Anterior cingulate cortex (tissue), 58 donors: ENCODE results near the gene PPP6R2.
"Not testable (repeated sequence)": the region's sequence is repeated elsewhere in the genome, so short reads cannot be mapped to it uniquely, and the experiment has no call there.

Experiments used
- DNase-seq, 58 donors: peaks; one replicate each; lab custom pipeline; 2025; lab: John Stamatoyannopoulos, UW

Gene PPP6R2

GRCh38 chr22:50420015-50420414 lies 76.9 kb downstream of the PPP6R2 start:
- no peak for DNase-seq

DNA sequence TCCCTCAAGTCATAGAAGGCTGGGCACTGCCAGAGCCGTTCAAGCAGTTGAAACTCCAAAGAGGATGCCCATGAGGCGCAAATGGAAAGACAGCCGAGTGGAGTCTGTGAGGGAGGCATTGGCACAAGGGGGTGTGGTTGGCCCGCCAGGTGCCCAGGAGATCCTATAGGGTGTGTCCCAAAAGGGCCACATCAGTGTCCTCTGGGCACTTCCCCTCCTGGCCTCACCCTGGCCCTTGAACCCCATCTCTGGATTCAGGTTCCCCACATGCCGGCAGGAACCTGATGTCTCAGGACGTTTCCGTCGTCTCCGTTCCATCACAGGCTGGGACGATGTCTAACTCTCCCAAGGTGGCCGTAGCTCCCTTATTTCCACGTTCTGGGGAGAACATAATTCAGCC lies 77.5 kb downstream of the PPP6R2 start:
- no peak for DNase-seq

- DNase-seq = peak in 1 of 58 donors; percentile 35
These were observed 78.9 kb downstream of the PPP6R2 start for GRCh38 chr22:50422046-50422445.

DNA sequence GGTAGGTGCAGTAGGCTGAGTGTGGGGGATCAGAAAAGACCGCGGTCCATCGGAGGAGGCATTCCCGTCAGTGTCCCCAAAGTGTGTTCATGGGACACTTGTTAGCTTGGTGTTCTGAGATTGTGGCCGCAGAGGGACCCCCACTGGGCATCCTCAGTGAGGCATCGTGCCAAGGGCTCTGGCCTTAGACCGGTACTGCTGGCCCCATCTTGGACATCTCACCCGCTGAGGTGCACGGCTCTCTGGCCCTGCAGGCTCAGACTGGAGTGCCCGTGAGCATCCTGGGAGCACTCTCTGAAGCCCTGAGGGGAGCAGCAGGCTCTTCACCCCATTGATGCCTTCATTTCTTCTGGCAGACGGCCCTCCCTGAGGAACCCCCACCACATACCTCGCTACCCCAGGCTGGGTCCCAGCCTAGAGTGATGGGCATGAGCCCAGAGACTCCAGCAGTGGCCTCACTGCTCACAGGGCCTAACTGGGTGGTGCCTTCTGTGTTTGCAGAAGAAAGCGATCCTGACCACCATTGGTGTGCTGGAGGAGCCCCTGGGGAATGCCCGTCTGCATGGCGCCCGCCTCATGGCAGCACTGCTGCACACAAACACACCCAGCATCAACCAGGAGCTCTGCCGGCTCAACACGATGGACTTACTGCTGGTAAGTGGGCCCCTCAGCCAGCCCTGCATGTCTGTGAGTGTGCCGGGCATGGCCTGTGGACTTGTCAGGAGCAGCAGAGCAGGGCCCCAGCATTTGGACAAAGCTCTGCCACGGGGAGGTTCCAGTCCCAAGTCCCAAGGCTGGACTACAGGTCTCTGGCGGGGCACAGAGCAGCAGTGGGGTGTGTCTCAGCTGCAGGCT lies 80.1 kb downstream of the PPP6R2 start:
- DNase-seq = no peak

- DNase-seq = no peak
These were observed 80.8 kb downstream of the PPP6R2 start for GRCh38 chr22:50423956-50424355.

DNA sequence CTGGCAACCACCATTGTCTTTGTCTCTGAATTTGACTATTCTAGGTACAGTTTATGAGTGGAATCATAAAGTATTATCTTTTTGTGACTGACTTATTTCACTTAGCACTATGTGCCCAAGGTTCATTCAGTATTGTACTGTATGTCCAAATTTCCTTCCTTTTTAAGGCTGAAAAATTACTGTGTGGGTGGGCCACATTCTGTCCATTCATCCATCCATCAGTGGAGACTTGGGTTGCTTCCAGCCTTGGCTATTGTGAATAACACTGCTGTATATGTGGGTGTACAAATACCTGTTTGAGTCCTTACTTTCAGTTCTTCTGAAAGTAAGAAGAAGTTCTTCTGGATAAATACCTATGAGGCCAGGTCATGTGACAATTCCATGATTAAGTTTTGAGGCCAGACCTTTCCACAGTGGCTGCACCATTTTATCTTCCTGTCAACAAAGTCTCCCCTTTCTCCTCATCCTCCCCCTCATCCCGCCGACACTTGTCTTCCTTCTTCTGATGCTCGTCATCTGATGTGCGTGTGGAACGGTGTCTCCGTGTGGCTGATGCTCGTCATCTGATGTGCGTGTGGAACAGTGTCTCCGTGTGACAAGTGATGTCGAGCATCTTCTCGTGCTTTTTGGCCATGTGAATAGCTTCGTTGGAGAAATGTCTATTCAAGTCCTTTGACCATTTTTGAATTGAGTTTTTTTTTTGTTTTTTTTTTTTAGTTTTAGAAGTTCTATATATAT lies 82.2 kb downstream of the PPP6R2 start:
- no peak for DNase-seq

DNA sequence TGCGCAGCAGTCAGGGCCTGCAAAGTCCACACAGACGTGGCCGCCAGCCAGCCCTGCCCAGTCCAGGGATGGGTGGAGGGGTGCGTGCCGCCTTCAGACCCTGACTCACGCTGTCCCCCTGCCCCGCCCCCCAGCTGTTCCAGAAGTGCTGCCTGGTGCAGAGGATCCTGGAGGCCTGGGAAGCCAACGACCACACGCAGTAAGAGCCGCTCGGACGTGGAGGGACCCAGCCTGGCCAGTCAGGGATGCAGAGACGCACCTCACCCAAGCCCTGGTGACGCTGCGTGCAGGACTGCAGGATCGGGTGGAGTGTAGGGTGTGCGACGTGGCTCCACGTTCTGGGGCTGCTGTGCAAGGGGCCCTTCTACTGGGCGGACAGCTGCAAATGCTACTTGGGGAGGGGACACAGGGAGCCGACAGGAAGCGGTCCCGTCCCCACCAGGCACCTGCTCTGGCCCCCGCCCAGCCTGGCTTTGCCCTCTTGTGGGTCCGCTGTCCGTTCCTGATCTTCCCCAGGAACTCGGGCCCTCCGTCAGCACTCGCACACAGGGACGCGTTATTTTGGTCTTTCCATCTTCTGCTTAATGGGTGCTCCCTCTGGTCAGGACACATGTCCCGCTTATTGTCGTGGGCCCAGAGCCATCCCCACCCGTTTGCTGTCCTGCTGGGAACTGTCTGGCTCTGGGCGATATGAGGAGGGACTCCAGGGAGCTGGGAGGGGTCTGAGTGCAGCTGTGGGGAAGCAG lies 89.2 kb downstream of the PPP6R2 start:
- DNase-seq = no peak

GRCh38 chr22:50432877-50433510 lies 89.9 kb downstream of the PPP6R2 start:
- DNase-seq = not testable (repeated sequence)

GRCh38 chr22:50434849-50435248 lies 91.7 kb downstream of the PPP6R2 start:
- no peak for DNase-seq

DNA sequence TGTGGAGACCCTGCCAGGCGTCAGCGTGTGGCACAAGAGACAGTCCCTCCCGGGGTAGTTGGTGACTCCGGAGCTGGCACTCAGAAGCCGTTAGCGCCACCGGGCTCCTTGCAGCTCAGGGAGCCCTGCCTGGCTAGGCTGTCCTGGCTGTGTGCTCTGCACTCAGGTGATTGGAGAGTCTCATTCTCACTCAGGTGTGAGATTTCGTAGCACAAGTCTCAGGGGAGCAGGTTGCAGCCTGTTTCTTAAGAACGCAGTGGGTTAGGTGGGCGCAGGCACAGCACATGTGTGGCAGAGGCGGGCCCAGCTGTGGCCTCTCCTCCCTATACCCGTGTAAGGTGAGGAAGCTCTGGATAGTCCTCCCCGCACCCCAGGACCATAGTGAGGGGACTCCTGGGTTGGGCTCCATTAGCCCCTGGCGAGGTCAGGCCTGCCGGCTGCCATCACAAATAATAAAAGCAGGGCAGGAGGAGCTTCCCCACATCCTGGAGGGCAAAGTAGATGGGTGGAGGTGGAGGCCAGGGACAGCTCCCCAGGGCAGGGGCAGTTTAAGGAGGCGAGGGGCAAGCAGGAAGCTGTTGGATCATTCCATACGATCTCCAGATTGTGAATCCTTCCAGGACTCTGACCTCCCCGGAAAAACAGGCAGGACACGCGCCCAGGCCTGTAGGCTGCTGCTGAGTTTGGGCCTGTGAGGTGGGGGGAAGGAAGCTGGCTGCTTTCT lies 92.3 kb downstream of the PPP6R2 start:
- DNase-seq = no peak

DNA sequence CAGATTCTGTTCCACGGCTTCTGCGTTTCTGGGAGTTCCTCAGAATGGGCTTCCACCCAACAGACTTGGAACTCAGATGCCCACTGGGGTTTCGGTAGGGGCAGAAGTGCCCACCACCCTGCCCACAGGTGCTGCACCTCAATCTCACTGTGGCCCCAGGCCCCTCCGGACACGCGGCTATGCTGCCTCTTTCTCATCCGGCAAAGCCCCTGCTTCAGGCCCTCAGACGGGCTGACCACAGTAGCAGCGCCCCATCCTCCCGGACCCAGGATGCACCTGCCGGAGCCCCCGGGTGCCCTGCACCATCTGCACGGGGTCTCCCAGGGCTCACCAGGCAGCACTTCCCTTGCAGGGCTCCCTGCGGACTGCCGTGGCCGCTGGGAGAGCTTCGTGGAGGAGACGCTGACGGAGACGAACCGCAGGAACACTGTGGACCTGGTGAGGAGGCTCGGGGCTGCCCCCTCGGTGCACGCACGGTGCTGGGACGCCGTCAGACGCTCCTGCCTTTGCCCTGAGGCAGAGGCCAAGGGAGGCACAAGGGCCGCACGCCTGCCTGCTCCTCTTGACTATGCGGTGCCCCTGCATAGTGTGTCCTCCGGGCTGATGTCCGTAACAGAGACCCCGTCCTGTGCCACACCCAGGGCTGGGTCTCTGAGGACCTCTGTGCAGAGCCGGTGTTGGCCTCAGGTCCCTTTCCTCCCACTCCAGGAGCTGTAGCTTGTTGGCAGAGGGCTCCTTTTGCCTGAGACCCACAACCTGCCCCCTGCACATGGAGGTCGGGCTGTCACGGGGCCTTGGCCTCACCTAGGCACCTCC lies 93.1 kb downstream of the PPP6R2 start:
- no peak for DNase-seq

- no peak for DNase-seq
These were observed 93.8 kb downstream of the PPP6R2 start for GRCh38 chr22:50436841-50437341.

- no peak for DNase-seq
These were observed 94.6 kb downstream of the PPP6R2 start for GRCh38 chr22:50437511-50438304.

GRCh38 chr22:50438305-50439275 lies 95.5 kb downstream of the PPP6R2 start:
- DNase-seq = no peak

- no peak for DNase-seq
These were observed 96.3 kb downstream of the PPP6R2 start for GRCh38 chr22:50439314-50439870.

DNA sequence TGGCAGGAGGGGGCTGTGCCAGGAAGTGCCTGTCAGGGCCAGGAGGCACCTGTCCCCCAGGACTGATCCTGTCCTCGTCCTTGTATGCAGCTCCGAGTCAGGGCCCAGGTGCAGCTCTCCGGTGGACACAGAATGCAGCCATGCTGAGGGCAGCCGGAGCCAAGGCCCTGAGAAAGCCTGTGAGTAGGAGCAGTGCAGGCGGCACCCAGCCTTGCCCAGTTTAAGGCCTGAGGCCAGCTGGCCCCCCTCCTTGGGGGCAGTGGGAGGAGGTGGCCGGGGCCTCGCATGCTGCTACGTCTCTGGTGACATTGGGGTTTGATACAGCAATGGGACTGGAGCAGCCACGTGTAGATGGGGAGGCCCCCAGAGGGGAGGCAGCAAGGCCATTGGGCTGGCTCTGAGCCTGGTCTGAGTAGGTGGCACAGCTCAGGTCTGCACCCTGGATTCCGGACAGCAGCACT lies 96.8 kb downstream of the PPP6R2 start:
- no peak for DNase-seq
